A673 (cell line): ENCODE data around the gene SH3BP2.

Experiments used
- CTCF ChIP-seq: fragments of 300-800, 200-600 bp; sonication (generic); conservative IDR thresholded peaks from 2 replicates; pipeline ENCODE4 v1.5.1; 2017; ENCODE audit warnings: low read depth, mild to moderate bottlenecking, antibody characterized with exemption, low read length, moderate library complexity, mixed read lengths
- EZH2 ChIP-seq: fragments of 200-600 bp; sonication (generic); IDR thresholded peaks from 2 replicates; pipeline ENCODE4 v1.6.1; 2017; ENCODE audit warnings: borderline replicate concordance, low read depth, mild to moderate bottlenecking, mixed read lengths, antibody characterized with exemption, low read length; ENCODE audit not compliant: poor library complexity, severe bottlenecking

- no peak for TF ChIP-seq CTCF
- TF ChIP-seq EZH2: no peak
Observed at GRCh38 chr4:2803624-2804448, 11.0 kb downstream of the SH3BP2 start.
